ENCODE measurements around the gene RAB24.
"Not testable (repeated sequence)": the region's sequence is repeated elsewhere in the genome, so short reads cannot be mapped to it uniquely, and the experiment has no call there.

Gene RAB24

GRCh38 chr5:177310332-177310731 lies 6.8 kb upstream of the RAB24 start:
- DNase-seq: no peak

DNA sequence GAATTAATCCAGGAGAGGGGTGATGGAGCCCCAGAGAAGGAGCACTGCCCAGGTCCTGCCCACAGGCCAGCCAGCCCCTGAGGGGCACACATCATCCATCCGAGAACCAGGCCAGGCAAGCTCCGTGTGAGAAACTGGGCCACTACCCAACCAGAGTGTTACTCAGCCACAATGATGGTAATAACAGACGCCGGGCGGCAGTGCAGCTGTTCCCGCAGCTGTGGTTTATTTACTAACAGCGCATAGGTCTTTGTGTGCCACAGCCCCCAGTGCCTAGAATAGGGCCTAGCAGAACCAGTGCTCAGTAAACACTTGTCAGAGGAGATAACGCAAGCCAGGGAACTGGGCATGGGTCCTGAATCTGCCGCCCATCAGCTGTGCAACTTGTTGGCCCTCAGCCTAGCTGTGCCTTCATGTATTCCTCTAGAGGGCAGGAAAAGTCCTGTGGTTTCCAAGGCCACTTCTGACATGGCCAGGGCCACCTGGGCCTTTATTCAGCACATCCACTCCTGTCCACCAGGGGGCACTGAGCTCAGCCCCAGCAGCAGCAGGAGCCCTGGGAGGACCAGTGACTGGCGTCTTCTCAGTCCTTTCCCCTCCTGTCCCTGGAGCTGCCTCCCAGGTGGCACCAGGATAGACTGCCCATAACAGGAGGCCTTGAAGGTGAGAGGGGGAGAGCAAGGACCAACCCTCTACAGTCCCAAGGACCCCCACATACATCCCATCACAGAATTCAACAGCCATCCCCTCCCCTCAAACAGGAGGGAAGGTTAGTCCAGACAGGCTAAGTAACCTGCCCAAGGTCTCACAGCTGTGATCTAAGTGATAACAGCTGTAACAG lies 6.1 kb upstream of the RAB24 start:
- no peak for DNase-seq

DNA sequence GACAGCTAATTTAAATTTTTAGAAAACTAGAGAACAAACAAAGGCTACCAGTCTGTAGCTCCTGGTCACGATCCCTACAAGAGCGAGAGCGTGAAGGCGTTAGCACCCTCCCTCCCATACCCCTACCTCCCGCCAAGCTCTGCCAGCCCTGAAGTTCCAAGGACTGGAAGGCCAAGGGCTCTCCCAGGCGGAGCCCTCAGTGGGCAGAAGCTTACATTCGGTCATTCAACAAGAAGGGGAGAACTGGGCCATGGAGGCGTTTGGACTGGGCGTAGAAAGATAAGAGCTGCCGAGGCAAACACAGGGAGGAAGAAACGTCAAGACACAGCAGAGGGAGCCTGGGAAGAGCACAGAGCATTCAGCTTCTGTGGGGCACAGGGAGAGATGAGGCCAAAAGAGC lies 5.2 kb upstream of the RAB24 start:
- no peak for DNase-seq

DNA sequence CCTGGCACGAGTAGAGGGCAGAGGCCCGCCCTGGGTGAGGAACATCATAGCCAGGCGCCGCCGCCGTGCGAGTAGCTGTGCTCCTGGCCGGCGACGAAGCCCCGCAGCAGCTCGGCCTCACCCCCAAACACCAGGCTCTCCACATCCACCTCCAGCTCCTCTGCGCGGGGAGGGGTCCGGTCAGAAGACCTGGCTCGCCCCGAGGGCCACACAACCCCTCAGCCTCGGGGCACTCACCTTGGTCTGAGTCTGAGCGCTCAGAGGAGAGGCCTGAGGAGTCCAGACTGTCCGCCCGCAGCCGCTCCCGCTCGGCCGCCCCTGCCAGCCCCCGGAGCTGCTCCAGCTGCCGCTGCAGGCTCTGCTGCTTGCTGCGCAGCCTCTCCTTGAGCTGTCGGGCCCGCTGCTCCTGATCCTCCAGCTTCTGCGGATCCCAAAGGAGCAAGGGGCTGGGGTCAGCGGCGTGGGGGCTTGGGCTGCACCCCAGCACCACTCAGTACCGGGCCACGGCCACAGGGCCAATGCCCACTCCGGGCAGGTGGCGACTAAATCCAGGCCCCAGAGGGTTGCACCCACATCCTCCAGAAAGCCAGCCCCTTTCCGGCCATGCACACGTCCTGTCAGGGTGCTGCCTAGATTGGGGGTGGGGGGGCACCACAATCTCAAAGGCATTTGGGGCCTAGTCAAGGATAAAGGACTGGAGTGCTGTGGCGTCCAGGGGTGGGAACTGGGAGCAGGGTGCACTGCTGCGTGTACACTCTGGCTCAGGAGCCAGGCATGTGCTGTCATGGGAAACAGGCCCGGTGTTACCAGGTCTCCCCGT lies 4.2 kb upstream of the RAB24 start:
- no peak for DNase-seq

- DNase-seq: no peak
Measured at GRCh38 chr5:177306674-177307543, 3.4 kb upstream of the RAB24 start.

GRCh38 chr5:177306103-177306640 lies 2.7 kb upstream of the RAB24 start:
- not testable (repeated sequence) for DNase-seq

DNA sequence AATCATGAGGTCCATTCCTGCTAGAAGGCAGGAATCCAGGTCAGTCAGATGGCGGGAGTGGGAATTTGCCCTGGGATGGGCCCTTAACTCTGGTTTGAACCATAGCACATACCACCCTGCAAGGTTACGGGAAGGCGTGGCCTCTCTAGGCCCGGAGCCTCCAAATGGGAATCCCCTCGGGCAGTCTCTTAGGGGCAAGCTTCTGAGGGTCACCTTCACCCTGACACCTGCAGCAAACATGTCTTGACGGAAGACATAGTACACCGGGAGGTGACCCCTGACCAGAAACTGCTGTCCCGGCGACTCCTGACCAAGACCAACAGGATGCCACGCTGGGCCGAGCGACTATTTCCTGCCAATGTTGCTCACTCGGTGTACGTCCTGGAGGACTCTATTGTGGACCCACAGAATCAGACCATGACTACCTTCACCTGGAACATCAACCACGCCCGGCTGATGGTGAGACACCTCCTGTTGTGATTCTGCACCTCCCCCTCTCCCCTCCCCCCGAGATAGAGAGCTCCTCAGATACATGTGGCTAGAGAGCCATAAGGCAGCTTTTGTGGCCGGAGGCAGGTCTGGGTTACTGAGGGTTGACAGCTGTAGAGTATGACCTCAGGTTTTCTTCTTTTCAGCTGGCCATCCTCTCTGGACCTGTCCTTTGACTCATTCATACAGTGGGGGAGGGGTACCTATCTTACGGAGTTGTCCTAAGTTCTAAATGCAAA lies 1.0 kb upstream of the RAB24 start:
- DNase-seq: no peak

DNA sequence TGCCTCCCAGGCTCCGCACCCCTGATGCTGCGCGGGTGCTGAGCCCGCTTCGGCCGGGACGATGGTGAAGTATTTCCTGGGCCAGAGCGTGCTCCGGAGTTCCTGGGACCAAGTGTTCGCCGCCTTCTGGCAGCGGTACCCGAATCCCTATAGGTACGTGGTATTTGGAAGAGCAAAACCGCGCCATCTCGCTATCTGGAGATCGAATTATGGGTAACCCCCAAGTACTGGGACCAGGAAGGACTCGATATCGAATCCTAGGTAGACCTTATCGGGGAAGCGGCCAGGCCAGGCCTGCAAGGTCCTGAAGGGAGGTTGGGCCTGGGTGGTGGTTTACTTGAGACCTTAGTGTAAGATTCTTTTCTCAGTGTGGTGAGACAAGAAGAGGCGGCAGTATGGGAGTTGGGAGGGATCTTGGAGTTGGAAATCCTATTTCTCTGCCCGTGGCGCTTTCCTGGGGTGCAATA lies 439 bp upstream of the RAB24 start:
- DNase-seq: no peak

DNA sequence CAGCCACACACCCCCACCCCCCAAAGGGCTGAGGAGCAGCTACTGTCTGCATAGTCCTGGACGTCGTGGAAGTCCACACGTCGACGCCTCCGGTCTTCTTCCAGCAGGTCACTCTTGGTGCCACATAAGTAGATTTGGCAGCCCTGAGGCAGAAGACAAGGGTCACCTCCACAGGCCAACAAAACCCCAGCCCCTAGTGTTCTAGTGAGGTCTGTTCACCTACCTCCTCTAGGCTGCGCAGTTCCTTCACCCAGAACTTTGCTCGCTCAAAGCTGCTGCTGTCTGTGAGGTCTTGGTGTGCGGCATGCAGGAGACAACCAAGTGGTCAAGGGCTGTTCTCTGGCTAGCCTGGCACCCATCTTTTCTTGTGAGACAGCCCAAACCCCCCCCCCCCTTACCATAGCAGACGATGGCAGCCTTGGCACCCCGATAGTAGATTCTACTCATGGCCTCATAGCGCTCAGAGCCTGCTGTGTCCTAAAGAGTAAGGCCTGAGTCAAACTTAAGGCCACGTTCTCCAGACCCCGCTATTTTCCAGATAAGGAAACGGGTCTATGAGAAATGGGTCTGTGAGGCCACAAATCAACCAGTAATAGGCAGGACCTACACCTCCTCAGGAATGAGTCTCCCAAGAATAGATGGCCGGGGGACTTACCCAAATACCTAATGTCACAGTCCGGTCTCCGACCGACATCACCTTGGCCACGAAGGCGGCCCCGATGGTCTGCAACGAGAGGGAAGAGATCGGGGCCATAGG lies 987 bp downstream of the RAB24 start:
- no peak for DNase-seq

GRCh38 chr5:177301503-177302165 lies 1.9 kb downstream of the RAB24 start:
- peak; percentile 86 for DNase-seq

GRCh38 chr5:177300951-177301350 lies 2.6 kb downstream of the RAB24 start:
- no peak for DNase-seq

DNA sequence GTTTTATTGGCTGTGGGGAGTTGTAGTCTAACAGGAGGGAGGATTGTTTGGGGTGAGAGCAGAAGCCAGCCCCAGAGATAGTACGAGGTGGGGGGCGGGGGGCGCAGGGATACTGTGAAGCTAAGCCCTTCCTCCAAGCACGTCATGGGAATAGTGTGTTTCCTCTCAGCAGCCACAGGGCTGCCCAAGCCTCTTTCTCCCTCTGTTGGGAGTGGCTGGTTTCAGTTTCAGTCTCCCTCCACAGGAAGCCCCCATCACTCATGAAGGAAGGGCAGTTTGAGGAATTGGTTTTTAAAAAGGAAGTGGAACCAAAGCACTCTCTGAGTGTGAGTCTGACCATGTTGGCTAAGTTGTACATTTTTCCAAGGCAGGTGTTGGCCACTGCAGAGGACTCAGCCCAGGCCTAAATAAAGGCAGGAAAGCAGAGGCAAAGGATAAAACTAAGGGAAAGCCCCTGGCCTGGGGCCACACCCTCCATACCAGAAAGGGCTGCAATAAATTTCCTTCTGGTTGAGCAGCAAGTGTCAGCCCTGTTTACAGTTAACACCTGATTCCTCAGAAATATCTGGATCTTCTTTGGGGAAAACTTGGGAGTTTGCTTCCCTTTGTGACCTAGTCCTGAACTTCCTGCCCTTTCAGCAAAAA lies 3.2 kb downstream of the RAB24 start:
- no peak for DNase-seq

- no peak for DNase-seq
Measured at GRCh38 chr5:177299697-177300096, 3.8 kb downstream of the RAB24 start.

- no peak for DNase-seq
Measured at GRCh38 chr5:177297922-177298321, 5.6 kb downstream of the RAB24 start.

DNA sequence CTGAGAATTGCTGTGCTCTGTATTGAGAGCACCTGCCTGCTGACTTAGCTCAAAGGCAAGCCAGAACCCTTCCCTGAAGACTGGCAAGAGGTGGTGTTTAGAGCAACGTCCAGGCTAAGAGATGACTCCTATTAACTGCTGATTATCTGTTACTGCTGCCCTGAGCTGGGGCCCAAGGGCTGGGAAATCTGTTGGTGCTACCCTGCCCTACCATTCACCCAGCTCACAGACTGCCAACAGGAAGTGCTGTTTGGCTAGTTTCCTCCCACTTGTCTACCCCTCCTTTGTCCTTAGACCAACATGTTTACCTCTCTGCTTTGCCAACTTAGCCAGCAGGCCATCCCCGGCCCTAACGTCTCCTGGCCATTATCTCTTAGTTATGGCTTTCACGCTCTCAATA lies 6.9 kb downstream of the RAB24 start:
- DNase-seq: peak; percentile 53

DNA sequence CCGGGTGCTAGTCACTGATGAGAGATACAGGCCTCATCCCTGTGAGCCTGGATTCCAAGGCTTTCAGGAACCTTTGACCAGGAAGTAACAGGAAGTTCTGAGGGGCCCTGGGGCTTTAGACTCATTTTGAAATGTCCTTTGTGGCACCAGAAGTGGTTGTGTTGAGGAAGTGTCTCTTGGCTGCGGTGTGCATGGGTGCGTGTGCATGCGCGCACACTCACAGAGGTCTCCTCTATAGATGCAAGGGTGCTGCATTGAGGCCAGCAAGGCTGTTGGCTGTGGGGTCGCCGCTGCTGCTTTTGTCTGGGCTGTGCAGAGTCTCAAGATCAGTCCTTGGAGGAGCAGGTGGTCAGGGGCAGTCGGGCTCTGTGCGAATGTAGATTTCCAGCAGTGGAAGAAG lies 7.6 kb downstream of the RAB24 start:
- DNase-seq: no peak

- DNase-seq: no peak
Measured at GRCh38 chr5:177294632-177295031, 8.9 kb downstream of the RAB24 start.

DNA sequence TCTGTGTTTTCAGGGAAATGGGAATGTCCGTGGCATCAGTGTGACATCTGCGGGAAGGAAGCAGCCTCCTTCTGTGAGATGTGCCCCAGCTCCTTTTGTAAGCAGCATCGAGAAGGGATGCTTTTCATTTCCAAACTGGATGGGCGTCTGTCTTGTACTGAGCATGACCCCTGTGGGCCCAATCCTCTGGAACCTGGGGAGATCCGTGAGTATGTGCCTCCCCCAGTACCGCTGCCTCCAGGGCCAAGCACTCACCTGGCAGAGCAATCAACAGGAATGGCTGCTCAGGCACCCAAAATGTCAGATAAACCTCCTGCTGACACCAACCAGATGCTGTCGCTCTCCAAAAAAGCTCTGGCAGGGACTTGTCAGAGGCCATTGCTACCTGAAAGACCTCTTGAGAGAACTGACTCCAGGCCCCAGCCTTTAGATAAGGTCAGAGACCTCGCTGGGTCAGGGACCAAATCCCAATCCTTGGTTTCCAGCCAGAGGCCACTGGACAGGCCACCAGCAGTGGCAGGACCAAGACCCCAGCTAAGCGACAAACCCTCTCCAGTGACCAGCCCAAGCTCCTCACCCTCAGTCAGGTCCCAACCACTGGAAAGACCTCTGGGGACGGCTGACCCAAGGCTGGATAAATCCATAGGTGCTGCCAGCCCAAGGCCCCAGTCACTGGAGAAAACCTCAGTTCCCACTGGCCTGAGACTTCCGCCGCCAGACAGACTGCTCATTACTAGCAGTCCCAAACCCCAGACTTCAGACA lies 9.5 kb downstream of the RAB24 start:
- DNase-seq: no peak

- DNase-seq: no peak
Measured at GRCh38 chr5:177291735-177292134, 11.8 kb downstream of the RAB24 start.
